Peyer's patch (tissue), 4 donors: ENCODE measurements around the gene JDP2. TPM values are rescaled to one million over a fixed set of nuclear protein-coding genes. Genes with fewer than 3 reads are reported as not detected.

Experiments used
- DNase-seq, 3 donors: peaks; one replicate each; pipeline ENCODE4 v3.0.0-alpha.2; 2017 to 2019
- H3K27ac ChIP-seq, 4 donors: fragments of 200-600 bp; sonication (generic); one replicate each; pipeline ENCODE4 v1.5.1; 2016 to 2019
- H3K27me3 ChIP-seq, 2 donors: fragments of 200-600 bp; sonication (generic); one replicate each; pipeline ENCODE4 v1.5.1; 2019
- H3K36me3 ChIP-seq, 3 donors: fragments of 200-600 bp; sonication (generic); one replicate each; pipeline ENCODE4 v1.5.1; 2016 to 2019
- H3K4me1 ChIP-seq, 4 donors: fragments of 200-600 bp; sonication (generic); one replicate each; pipeline ENCODE4 v1.5.1; 2016 to 2019
- H3K4me3 ChIP-seq, 4 donors: fragments of 200-600 bp; sonication (generic); 1 replicate in 3 of 4; 2 replicates in 1 of 4; pipeline ENCODE4 v1.5.1; 2016 to 2019; ENCODE audit warnings: mild to moderate bottlenecking in 1 of 4
- H3K9me3 ChIP-seq, 4 donors: fragments of 200-600 bp; sonication (generic); one replicate each; pipeline ENCODE4 v1.5.1; 2016 to 2019; ENCODE audit warnings: mild to moderate bottlenecking in 1 of 4
- CTCF ChIP-seq, 6 experiments: fragments of 450-650 bp in 4 of 6; fragments of 200-600 bp in 2 of 6; sonication (generic) in 1 of 6; IDR thresholded peaks; one replicate each; pipeline ENCODE4 v1.5.1; 2017 to 2019; ENCODE audit warnings: antibody characterized with exemption in 6 of 6, mild to moderate bottlenecking in 3 of 6, moderate library complexity in 1 of 6
- POLR2A ChIP-seq, 2 donors: fragments of 450-650 bp; IDR thresholded peaks; one replicate each; pipeline ENCODE4 v1.5.1; 2017; ENCODE audit warnings: antibody characterized with exemption in 2 of 2, mild to moderate bottlenecking in 2 of 2, moderate library complexity in 2 of 2
- total RNA-seq, 4 donors: library from RNA; depleted of rRNA; stranded (reverse); fragments of >200 nt; gene quantifications; one replicate each; pipeline ENCODE4 v1.1.0, GENCODE V29; 2016

Gene JDP2
- total RNA-seq, 4 donors from 2014 or later: 56.7 to 111 (median 67.2) TPM

- no peaks in the 10 kb centered on the region for H3K9me3 ChIP-seq
- peaks cover 0 to 13% (median 0%) of the 10 kb centered on the region in 3 donors for H3K36me3 ChIP-seq
- peaks cover 0 to 4% (median 0%) of the 10 kb centered on the region in 4 donors for H3K4me1 ChIP-seq
- H3K27ac ChIP-seq: no peak overlapping the region
- peak in 1 of 3 donors; percentile 40 for DNase-seq
- no peaks in the 10 kb centered on the region for H3K27me3 ChIP-seq
- TF ChIP-seq POLR2A (IDR thresholded peaks at IDR 0.05): no peak
- TF ChIP-seq CTCF (IDR thresholded peaks at IDR 0.05): no peak
- no peak overlapping the region for H3K4me3 ChIP-seq
Measured at GRCh38 chr14:75477881-75478280, 50.1 kb downstream of the JDP2 start.

GRCh38 chr14:75479770-75480600 lies 52.2 kb downstream of the JDP2 start:
- Histone ChIP-seq H3K27me3 (no peaks in the 10 kb centered on the region), H3K9me3 (no peaks in the 10 kb centered on the region), H3K27ac (no peak overlapping the region), H3K4me3 (no peak overlapping the region), H3K4me1 (no peaks in the 10 kb centered on the region), H3K36me3 (peaks cover 0 to 12% (median 0%) of the 10 kb centered on the region in 3 donors)
- DNase-seq: no peak
- TF ChIP-seq CTCF (IDR thresholded peaks at IDR 0.05) (no peak), POLR2A (IDR thresholded peaks at IDR 0.05) (no peak)

- H3K27ac ChIP-seq: no peak overlapping the region
- TF ChIP-seq POLR2A (IDR thresholded peaks at IDR 0.05): no peak
- TF ChIP-seq CTCF (IDR thresholded peaks at IDR 0.05): no peak
- no peaks in the 10 kb centered on the region for H3K27me3 ChIP-seq
- H3K4me3 ChIP-seq: no peak overlapping the region
- no peak for DNase-seq
- H3K4me1 ChIP-seq: no peaks in the 10 kb centered on the region
- no peaks in the 10 kb centered on the region for H3K9me3 ChIP-seq
- no peaks in the 10 kb centered on the region for H3K36me3 ChIP-seq
Measured at GRCh38 chr14:75482366-75482765, 54.5 kb downstream of the JDP2 start.

- H3K4me3 ChIP-seq: no peak overlapping the region
- H3K9me3 ChIP-seq: no peaks in the 10 kb centered on the region
- TF ChIP-seq POLR2A (IDR thresholded peaks at IDR 0.05) (no peak), CTCF (IDR thresholded peaks at IDR 0.05) (no peak)
- no peaks in the 10 kb centered on the region for H3K4me1 ChIP-seq
- H3K27me3 ChIP-seq: no peaks in the 10 kb centered on the region
- H3K27ac ChIP-seq: no peak overlapping the region
- no peaks in the 10 kb centered on the region for H3K36me3 ChIP-seq
- no peak for DNase-seq
Measured at GRCh38 chr14:75484711-75485429, 57.0 kb downstream of the JDP2 start.

- Histone ChIP-seq H3K9me3 (no peaks in the 10 kb centered on the region), H3K4me3 (no peak overlapping the region), H3K36me3 (no peaks in the 10 kb centered on the region), H3K4me1 (no peaks in the 10 kb centered on the region), H3K27ac (no peak overlapping the region), H3K27me3 (no peaks in the 10 kb centered on the region)
- no peak for DNase-seq
- TF ChIP-seq POLR2A (IDR thresholded peaks at IDR 0.05) (no peak), CTCF (IDR thresholded peaks at IDR 0.05) (no peak)
Measured at GRCh38 chr14:75486318-75486717, 58.5 kb downstream of the JDP2 start.
